Transverse colon (tissue), 4 donors: ENCODE measurements around the gene SLC3A2. TPM values are rescaled to one million over a fixed set of nuclear protein-coding genes. Genes with fewer than 3 reads are reported as not detected.

Experiments
- small RNA-seq, 4 donors: library from RNA; depleted of rRNA; stranded (forward); fragments of <200 nt; gene quantifications; one replicate each; pipeline ENCODE3, GENCODE V24; 2016
- total RNA-seq, 4 donors: library from RNA; depleted of rRNA; stranded (reverse); fragments of >200 nt; gene quantifications; one replicate each; pipeline ENCODE4 v1.1.0, GENCODE V29; 2016

SLC3A2 gene
- total RNA-seq, 4 donors from 2014 or later, result 32.4 to 163 (median 129) TPM

Small RNA genes within 50 kb of the gene (small RNA-seq; reads per million reads assigned to genes)
- gene RF00099 (0 reads per million in 4 donors), gene RN7SL259P (0 reads per million in 4 donors), gene SNORD22 (0 reads per million in 4 donors), gene SNORD26 (0 reads per million in 4 donors), gene SNORD27 (0 reads per million in 4 donors), gene SNORD28 (0 reads per million in 4 donors), gene SNORD30 (1,367 to 2,070 (median 1,561) reads per million in 4 donors)

Other genes with a start within 250 kb of the SLC3A2 start
- 100 to 1,000 TPM in 3 of 4 donors, 10 to 100 TPM in 1; 60.2 to 129 (median 120) TPM for gene GANAB, start 234.3 kb upstream of the SLC3A2 start, total RNA-seq
- gene INTS5, start 227.6 kb upstream of the SLC3A2 start, total RNA-seq, result 10 to 100 TPM; 10.3 to 37.0 (median 18.4) TPM
- 10 to 100 TPM; 12.5 to 53.7 (median 37.7) TPM for gene C11orf98, start 215.7 kb upstream of the SLC3A2 start, total RNA-seq
- 10 to 100 TPM in 1 of 4 donors, 1 to 10 TPM in 1, not detected in 2; 6.0 to 17.0 TPM for gene CSKMT, start 215.6 kb upstream of the SLC3A2 start, total RNA-seq
- gene UQCC3, start 209.2 kb upstream of the SLC3A2 start, total RNA-seq, result 10 to 100 TPM in 3 of 4 donors, 1 to 10 TPM in 1; 6.4 to 26.2 (median 15.3) TPM
- gene LBHD1, start 208.6 kb upstream of the SLC3A2 start, total RNA-seq, result 10 to 100 TPM in 2 of 4 donors, 1 to 10 TPM in 2; 7.5 to 16.1 (median 10.1) TPM
- 100 to 1,000 TPM; 129 to 219 (median 142) TPM for gene UBXN1, start 201.8 kb upstream of the SLC3A2 start, total RNA-seq
- gene LRRN4CL, start 191.4 kb upstream of the SLC3A2 start, total RNA-seq, result 10 to 100 TPM in 1 of 4 donors, 1 to 10 TPM in 3; 8.2 to 24.7 (median 9.0) TPM
- 100 to 1,000 TPM in 1 of 4 donors, 10 to 100 TPM in 3; 61.7 to 155 (median 75.7) TPM for gene BSCL2, start 173.5 kb upstream of the SLC3A2 start, total RNA-seq
- under 1 TPM in 1 of 4 donors, not detected in 3; 0.64 TPM for gene GNG3, start 173.2 kb upstream of the SLC3A2 start, total RNA-seq
- 100 to 1,000 TPM in 1 of 4 donors, 10 to 100 TPM in 3; 21.8 to 116 (median 59.6) TPM for gene HNRNPUL2, start 153.4 kb upstream of the SLC3A2 start, total RNA-seq
- gene TTC9C, start 152.4 kb upstream of the SLC3A2 start, total RNA-seq, result 10 to 100 TPM in 3 of 4 donors, 1 to 10 TPM in 1; 6.7 to 27.0 (median 17.0) TPM
- gene ZBTB3, start 126.7 kb upstream of the SLC3A2 start, total RNA-seq, result 10 to 100 TPM in 3 of 4 donors, 1 to 10 TPM in 1; 8.4 to 20.9 (median 14.0) TPM
- 10 to 100 TPM in 2 of 4 donors, 1 to 10 TPM in 2; 1.2 to 28.5 (median 14.1) TPM for gene POLR2G, start 119.3 kb upstream of the SLC3A2 start, total RNA-seq
- 100 to 1,000 TPM in 1 of 4 donors, 10 to 100 TPM in 3; 18.9 to 234 (median 22.8) TPM for gene TAF6L, start 109.5 kb upstream of the SLC3A2 start, total RNA-seq
- 100 to 1,000 TPM in 2 of 4 donors, 10 to 100 TPM in 2; 65.9 to 112 (median 89.8) TPM for gene TMEM179B, start 93.5 kb upstream of the SLC3A2 start, total RNA-seq
- gene TMEM223, start 88.9 kb upstream of the SLC3A2 start, total RNA-seq, result 10 to 100 TPM; 10.1 to 42.1 (median 29.6) TPM
- 100 to 1,000 TPM in 1 of 4 donors, 10 to 100 TPM in 3; 38.2 to 134 (median 60.0) TPM for gene NXF1, start 75.5 kb upstream of the SLC3A2 start, total RNA-seq
- gene STX5, start 48.8 kb upstream of the SLC3A2 start, total RNA-seq, result 10 to 100 TPM; 15.3 to 62.5 (median 30.2) TPM
- not detected for gene TEX54, start 48.1 kb upstream of the SLC3A2 start, total RNA-seq
- 10 to 100 TPM; 25.3 to 37.8 (median 27.6) TPM for gene WDR74, start 41.3 kb upstream of the SLC3A2 start, total RNA-seq
- under 1 TPM in 2 of 4 donors, not detected in 2; 0.32 to 0.41 TPM for gene CHRM1, start 40.5 kb downstream of the SLC3A2 start, total RNA-seq
- gene SLC22A6, start 104.1 kb downstream of the SLC3A2 start, total RNA-seq, result not detected
- gene SLC22A8, start 134.9 kb downstream of the SLC3A2 start, total RNA-seq, result not detected